ENCODE measurements around the gene UBA1.
"Not testable (repeated sequence)": the region's sequence is repeated elsewhere in the genome, so short reads cannot be mapped to it uniquely, and the experiment has no call there.

Gene UBA1

GRCh38 chrX:47239898-47240545, 46.4 kb downstream of the UBA1 start:
- peaks cover 14% of the 10 kb centered on the region for H3K4me1 Mint-ChIP-seq
- no peaks in the 10 kb centered on the region for H3K27me3 Mint-ChIP-seq
- no peaks in the 10 kb centered on the region for H3K9me3 Mint-ChIP-seq
- no peak overlapping the region for H3K27ac Mint-ChIP-seq
- no peak overlapping the region for H3K4me3 Mint-ChIP-seq
- H3K36me3 Mint-ChIP-seq = peaks cover 2% of the 10 kb centered on the region

- no peak overlapping the region for H3K4me3 Mint-ChIP-seq
- H3K27ac Mint-ChIP-seq = no peak overlapping the region
- no peaks in the 10 kb centered on the region for H3K36me3 Mint-ChIP-seq
- no peaks in the 10 kb centered on the region for H3K27me3 Mint-ChIP-seq
- peaks cover 8% of the 10 kb centered on the region for H3K4me1 Mint-ChIP-seq
- H3K9me3 Mint-ChIP-seq = no peaks in the 10 kb centered on the region
Observed at GRCh38 chrX:47240619-47241018, 47.0 kb downstream of the UBA1 start.

- no peak overlapping the region for H3K27ac Mint-ChIP-seq
- peaks cover under 1% of the 10 kb centered on the region for H3K4me1 Mint-ChIP-seq
- no peaks in the 10 kb centered on the region for H3K27me3 Mint-ChIP-seq
- no peak overlapping the region for H3K4me3 Mint-ChIP-seq
- H3K9me3 Mint-ChIP-seq = no peaks in the 10 kb centered on the region
- H3K36me3 Mint-ChIP-seq = no peaks in the 10 kb centered on the region
Observed at GRCh38 chrX:47241201-47242011, 47.8 kb downstream of the UBA1 start.

GRCh38 chrX:47242321-47242720, 48.7 kb downstream of the UBA1 start:
- Mint-ChIP-seq H3K4me1 (no peaks in the 10 kb centered on the region), H3K4me3 (no peak overlapping the region), H3K36me3 (no peaks in the 10 kb centered on the region), H3K9me3 (no peaks in the 10 kb centered on the region), H3K27me3 (no peaks in the 10 kb centered on the region), H3K27ac (no peak overlapping the region)

- Mint-ChIP-seq H3K27me3 (no peaks in the 10 kb centered on the region), H3K9me3 (no peaks in the 10 kb centered on the region), H3K4me3 (no peak overlapping the region), H3K4me1 (no peaks in the 10 kb centered on the region), H3K36me3 (no peaks in the 10 kb centered on the region), H3K27ac (no peak overlapping the region)
Observed at GRCh38 chrX:47243351-47243750, 49.7 kb downstream of the UBA1 start.

- H3K36me3 Mint-ChIP-seq = no peaks in the 10 kb centered on the region
- H3K27ac Mint-ChIP-seq = no peak overlapping the region
- H3K9me3 Mint-ChIP-seq = no peaks in the 10 kb centered on the region
- no peaks in the 10 kb centered on the region for H3K27me3 Mint-ChIP-seq
- H3K4me1 Mint-ChIP-seq = no peaks in the 10 kb centered on the region
- no peak overlapping the region for H3K4me3 Mint-ChIP-seq
Observed at GRCh38 chrX:47244676-47245075, 51.0 kb downstream of the UBA1 start.

GRCh38 chrX:47245156-47245555, 51.5 kb downstream of the UBA1 start:
- Mint-ChIP-seq H3K4me3 (no peak overlapping the region), H3K27ac (no peak overlapping the region), H3K27me3 (no peaks in the 10 kb centered on the region), H3K9me3 (no peaks in the 10 kb centered on the region), H3K36me3 (no peaks in the 10 kb centered on the region), H3K4me1 (no peaks in the 10 kb centered on the region)

- H3K36me3 Mint-ChIP-seq = no peaks in the 10 kb centered on the region
- no peak overlapping the region for H3K4me3 Mint-ChIP-seq
- H3K27ac Mint-ChIP-seq = peak overlapping the region; percentile 8
- no peaks in the 10 kb centered on the region for H3K4me1 Mint-ChIP-seq
- H3K27me3 Mint-ChIP-seq = no peaks in the 10 kb centered on the region
- H3K9me3 Mint-ChIP-seq = no peaks in the 10 kb centered on the region
Observed at GRCh38 chrX:47247206-47247998, 53.8 kb downstream of the UBA1 start.

GRCh38 chrX:47247999-47248320, 54.3 kb downstream of the UBA1 start:
- Mint-ChIP-seq H3K36me3 (no peaks in the 10 kb centered on the region), H3K9me3 (no peaks in the 10 kb centered on the region), H3K4me3 (no peak overlapping the region), H3K4me1 (no peaks in the 10 kb centered on the region), H3K27me3 (no peaks in the 10 kb centered on the region), H3K27ac (no peak overlapping the region)

GRCh38 chrX:47248576-47248975, 54.9 kb downstream of the UBA1 start:
- Mint-ChIP-seq H3K9me3 (no peaks in the 10 kb centered on the region), H3K27ac (no peak overlapping the region), H3K36me3 (no peaks in the 10 kb centered on the region), H3K27me3 (no peaks in the 10 kb centered on the region), H3K4me3 (no peak overlapping the region), H3K4me1 (no peaks in the 10 kb centered on the region)

- Mint-ChIP-seq H3K27ac (no peak overlapping the region), H3K4me1 (no peaks in the 10 kb centered on the region), H3K9me3 (no peaks in the 10 kb centered on the region), H3K27me3 (no peaks in the 10 kb centered on the region), H3K4me3 (no peak overlapping the region), H3K36me3 (no peaks in the 10 kb centered on the region)
Observed at GRCh38 chrX:47250017-47250347, 56.4 kb downstream of the UBA1 start.

GRCh38 chrX:47257620-47258019, 64.0 kb downstream of the UBA1 start:
- H3K9me3 Mint-ChIP-seq, H3K36me3 Mint-ChIP-seq, H3K4me3 Mint-ChIP-seq, H3K4me1 Mint-ChIP-seq, H3K27me3 Mint-ChIP-seq, H3K27ac Mint-ChIP-seq: not testable (repeated sequence)
